KMS-11 (cell line): Measurements from ENCODE around the gene MRM1.

ENCODE experiments used
- H2AFZ ChIP-seq: fragments of 200-600 bp; sonication (generic); 2 replicates; pipeline ENCODE4 v1.6.1; 2016; ENCODE audit warnings: antibody characterized with exemption, mixed run types, low read depth
- H3K27ac ChIP-seq: fragments of 200-600 bp; sonication (generic); 2 replicates; pipeline ENCODE4 v1.6.1; 2016; ENCODE audit warnings: mild to moderate bottlenecking, mixed run types
- H3K27me3 ChIP-seq: fragments of 200-600 bp; sonication (generic); 2 replicates; pipeline ENCODE4 v1.6.1; 2017; ENCODE audit warnings: mild to moderate bottlenecking, low read depth, mixed run types, moderate library complexity; ENCODE audit not compliant: insufficient read depth
- H3K36me3 ChIP-seq: fragments of 200-600 bp; sonication (generic); 2 replicates; pipeline ENCODE4 v1.6.1; 2017; ENCODE audit warnings: mild to moderate bottlenecking, mixed run types; ENCODE audit not compliant: insufficient read depth
- H3K4me1 ChIP-seq: fragments of 200-600 bp; sonication (generic); 2 replicates; pipeline ENCODE4 v1.6.1; 2016; ENCODE audit warnings: mild to moderate bottlenecking, low read depth, mixed run types; ENCODE audit not compliant: poor library complexity, severe bottlenecking
- H3K4me2 ChIP-seq: fragments of 200-600 bp; sonication (generic); 2 replicates; pipeline ENCODE4 v1.7.0; 2016; ENCODE audit warnings: mild to moderate bottlenecking, mixed run types
- H3K4me3 ChIP-seq: fragments of 200-600 bp; sonication (generic); IDR thresholded peaks from 2 replicates; pipeline ENCODE4 v1.6.1; 2017; ENCODE audit warnings: low read depth, low read length, mixed read lengths; ENCODE audit not compliant: insufficient read depth
- H3K79me2 ChIP-seq: fragments of 200-600 bp; sonication (generic); 2 replicates; pipeline ENCODE4 v1.6.1; 2016; ENCODE audit warnings: low read depth, mixed run types; ENCODE audit not compliant: insufficient read depth
- H3K9ac ChIP-seq: fragments of 200-600 bp; sonication (generic); 2 replicates; pipeline ENCODE4 v1.6.1; 2016; ENCODE audit warnings: mild to moderate bottlenecking, mixed run types
- H4K20me1 ChIP-seq: fragments of 200-600 bp; sonication (generic); 2 replicates; pipeline ENCODE4 v1.6.1; 2016; ENCODE audit warnings: mild to moderate bottlenecking, mixed run types; ENCODE audit not compliant: insufficient read depth
- CTCF ChIP-seq: fragments of 200-600 bp; sonication (generic); conservative IDR thresholded peaks from 2 replicates; pipeline ENCODE4 v1.6.1; 2017; ENCODE audit warnings: low read depth, mild to moderate bottlenecking, antibody characterized with exemption, low read length, moderate library complexity, mixed read lengths

The MRM1 gene

GRCh38 chr17:36655726-36656125, 54.3 kb downstream of the MRM1 start:
- Histone ChIP-seq H3K4me2 (no peak overlapping the region), H3K27ac (no peak overlapping the region), H3K9ac (no peak overlapping the region), H3K27me3 (no peaks in the 10 kb centered on the region), H3K79me2 (no peaks in the 10 kb centered on the region), H3K4me1 (no peaks in the 10 kb centered on the region), H3K36me3 (no peaks in the 10 kb centered on the region), H3K4me3 (no peak overlapping the region), H2AFZ (no peak overlapping the region), H4K20me1 (no peaks in the 10 kb centered on the region)
- no peak for TF ChIP-seq CTCF

- no peaks in the 10 kb centered on the region for H3K79me2 ChIP-seq
- no peaks in the 10 kb centered on the region for H4K20me1 ChIP-seq
- no peaks in the 10 kb centered on the region for H3K4me1 ChIP-seq
- no peak overlapping the region for H3K4me3 ChIP-seq
- no peak overlapping the region for H3K27ac ChIP-seq
- no peaks in the 10 kb centered on the region for H3K27me3 ChIP-seq
- TF ChIP-seq CTCF = no peak
- H2AFZ ChIP-seq = no peak overlapping the region
- H3K4me2 ChIP-seq = no peak overlapping the region
- H3K9ac ChIP-seq = no peak overlapping the region
- H3K36me3 ChIP-seq = no peaks in the 10 kb centered on the region
Observed at GRCh38 chr17:36657390-36657762, 56.0 kb downstream of the MRM1 start.

GRCh38 chr17:36657763-36658490, 56.5 kb downstream of the MRM1 start:
- no peaks in the 10 kb centered on the region for H3K79me2 ChIP-seq
- no peak overlapping the region for H3K9ac ChIP-seq
- no peaks in the 10 kb centered on the region for H3K27me3 ChIP-seq
- TF ChIP-seq CTCF = no peak
- no peak overlapping the region for H2AFZ ChIP-seq
- no peak overlapping the region for H3K4me3 ChIP-seq
- no peaks in the 10 kb centered on the region for H4K20me1 ChIP-seq
- no peak overlapping the region for H3K4me2 ChIP-seq
- no peaks in the 10 kb centered on the region for H3K36me3 ChIP-seq
- no peaks in the 10 kb centered on the region for H3K4me1 ChIP-seq
- H3K27ac ChIP-seq = no peak overlapping the region
